Stimulated activated CD8-positive, alpha-beta memory T cell treated with anti-CD3 and anti-CD28 coated beads, Interleukin-4, amount 100 ng/mL, for 1 hour (primary cell): ENCODE results near the gene DEK.
"Not testable (repeated sequence)": the region's sequence is repeated elsewhere in the genome, so short reads cannot be mapped to it uniquely, and the experiment has no call there.

ENCODE experiments used
- DNase-seq, 2 donors: peaks; one replicate each; pipeline ENCODE4 v3.0.0-alpha.2; 2020; ENCODE audit warnings: low read depth in 2 of 2, low spot score in 1 of 2

The DEK gene, protein sequence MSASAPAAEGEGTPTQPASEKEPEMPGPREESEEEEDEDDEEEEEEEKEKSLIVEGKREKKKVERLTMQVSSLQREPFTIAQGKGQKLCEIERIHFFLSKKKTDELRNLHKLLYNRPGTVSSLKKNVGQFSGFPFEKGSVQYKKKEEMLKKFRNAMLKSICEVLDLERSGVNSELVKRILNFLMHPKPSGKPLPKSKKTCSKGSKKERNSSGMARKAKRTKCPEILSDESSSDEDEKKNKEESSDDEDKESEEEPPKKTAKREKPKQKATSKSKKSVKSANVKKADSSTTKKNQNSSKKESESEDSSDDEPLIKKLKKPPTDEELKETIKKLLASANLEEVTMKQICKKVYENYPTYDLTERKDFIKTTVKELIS

DNA sequence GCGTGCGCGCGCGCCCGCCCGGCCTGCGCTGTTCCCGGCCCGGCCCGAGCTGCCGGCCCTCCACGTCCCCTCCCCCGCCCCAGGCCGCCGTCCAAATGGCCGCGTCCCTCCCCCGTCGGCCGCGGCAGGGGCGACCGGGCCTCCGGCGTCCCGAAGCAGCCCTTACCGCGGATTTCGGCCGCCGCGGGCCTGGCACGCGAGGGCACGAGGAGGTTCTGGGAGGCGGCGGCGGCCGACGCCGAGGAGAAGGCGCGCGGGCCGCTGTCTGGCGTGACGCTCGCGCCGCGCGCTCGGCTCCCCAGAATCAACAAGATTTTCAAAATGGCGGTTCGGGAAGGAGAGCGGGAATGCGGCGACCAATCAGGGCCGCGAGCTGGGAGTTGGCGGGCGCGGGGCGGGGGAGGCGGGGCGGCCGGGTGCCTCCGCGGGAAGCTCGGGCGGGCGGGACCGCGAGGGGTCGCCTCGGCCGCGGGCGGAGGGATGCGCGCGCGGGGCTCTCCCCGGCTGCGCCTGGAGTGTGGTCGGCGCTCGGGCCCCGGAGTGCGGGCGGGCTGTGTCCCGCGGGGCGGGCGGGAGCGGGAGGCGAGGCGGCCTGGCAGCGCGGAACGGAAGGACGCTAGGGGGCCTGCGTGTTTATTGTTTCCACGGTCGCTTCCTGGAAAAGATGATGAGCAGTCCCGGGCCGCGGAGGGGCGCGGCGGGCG is at the start of gene DEK:
Gene DEK (minus strand): TSS at position 312 of the 704 bp plus-strand sequence. CDS start 543 bp downstream, outside the sequence.
- DNase-seq = peak; percentile 70 to 79

DNA sequence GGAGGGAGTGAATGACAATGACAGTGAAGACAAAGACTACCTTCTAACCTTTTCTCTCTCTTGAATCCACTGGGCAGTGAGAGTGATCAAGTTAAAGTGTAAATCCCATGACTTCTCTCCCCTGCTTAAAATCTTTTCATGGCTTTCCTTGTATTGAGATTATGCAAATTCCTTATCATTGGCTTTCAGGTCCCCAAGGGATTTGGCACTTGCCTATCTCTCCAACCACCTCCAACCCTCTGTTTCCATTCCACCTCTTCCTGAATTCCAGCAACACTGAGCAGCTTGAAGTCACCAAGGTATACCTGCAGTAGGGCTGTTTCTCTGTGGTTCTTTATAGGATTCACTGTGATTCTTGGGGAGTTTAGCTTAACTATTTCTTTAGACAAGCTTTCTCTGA is 48.0 kb upstream of the DEK start:
- DNase-seq = no peak

DNA sequence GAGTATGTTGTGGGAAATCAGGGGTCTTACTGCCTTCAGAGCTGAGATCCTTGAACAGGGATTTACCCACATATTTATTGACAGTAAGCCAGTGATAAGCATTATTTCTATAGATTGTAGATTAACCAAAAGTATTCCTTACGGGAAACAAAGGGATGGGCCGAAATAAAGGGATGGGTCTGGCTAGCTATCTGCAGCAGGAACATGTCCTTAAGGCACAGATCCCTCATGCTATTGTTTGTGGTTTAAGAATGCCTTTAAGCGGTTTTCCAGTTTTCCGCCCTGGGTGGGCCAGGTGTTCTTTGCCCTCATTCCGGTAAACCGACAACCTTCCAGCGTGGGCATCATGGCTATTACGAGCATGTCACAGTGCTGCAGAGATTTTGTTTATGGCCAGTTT is 45.7 kb upstream of the DEK start:
- DNase-seq = not testable (repeated sequence)

DNA sequence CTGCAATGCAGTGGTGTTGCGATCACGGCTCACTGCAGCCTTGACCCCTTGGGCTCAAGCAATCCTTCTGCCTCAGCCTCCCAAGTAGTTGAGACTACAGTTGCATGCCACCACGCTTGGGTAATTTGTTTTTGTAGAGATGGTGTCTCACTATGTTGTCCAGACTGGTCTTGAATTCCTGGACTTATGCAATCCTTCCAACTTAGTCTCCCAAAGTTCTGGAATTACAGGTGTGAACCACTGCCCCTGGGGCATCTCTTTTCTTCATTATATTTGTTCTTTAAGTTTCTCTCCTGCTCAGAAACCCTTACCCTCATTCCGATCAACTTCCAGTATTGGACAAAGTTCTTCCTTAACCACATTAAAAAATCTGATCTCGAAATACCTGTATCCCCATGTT is 44.7 kb upstream of the DEK start:
- no peak for DNase-seq

DNA sequence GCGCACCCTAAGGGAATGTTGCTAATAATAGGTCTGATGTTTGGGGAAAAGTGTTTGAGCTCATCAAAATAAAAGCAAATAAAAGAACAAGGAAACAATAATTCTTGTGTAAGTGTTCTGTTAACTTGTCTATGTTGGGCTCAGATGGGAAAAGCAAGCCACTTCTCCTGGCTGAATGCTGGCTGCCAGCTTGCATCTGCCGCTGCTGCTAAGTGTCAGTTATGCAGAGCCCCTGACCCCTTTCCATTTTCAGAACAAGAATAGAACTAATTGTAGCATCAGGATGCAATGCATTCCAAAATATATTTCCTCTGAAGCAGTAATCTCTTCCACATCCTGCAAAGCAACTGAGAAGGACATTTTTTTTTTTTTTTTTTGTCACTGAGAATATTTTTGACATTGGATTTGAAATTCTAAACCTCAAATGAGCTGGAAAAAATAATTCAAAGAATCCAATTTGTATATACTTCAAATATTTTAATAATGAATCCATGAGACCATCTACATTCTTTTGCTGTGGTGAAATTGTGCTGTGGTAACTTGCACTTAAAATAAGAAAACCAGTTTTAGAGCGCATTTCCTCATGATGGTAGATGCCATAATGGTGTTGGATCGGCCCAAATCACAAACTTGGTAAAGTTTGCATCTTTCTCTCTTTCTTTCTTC is 43.9 kb upstream of the DEK start:
- DNase-seq = no peak

DNA sequence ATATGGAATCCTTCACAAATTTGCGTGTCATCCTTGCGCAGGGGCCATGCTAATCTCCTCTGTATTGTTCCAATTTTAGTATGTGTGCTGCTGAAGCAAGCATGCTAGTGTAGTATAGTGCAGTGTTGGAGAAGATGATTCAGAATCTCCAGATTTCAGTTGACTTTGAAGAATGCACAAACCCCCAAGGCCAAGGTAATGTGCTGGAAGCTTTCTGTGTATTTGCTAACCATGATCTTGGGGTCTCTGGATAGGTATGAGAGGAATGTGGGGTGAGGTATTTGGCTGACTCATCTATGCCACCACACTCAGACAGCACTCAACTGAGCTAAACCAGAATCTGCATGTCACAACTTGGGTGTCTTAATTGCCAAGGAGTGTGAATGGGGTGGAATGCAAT is 42.6 kb upstream of the DEK start:
- no peak for DNase-seq

DNA sequence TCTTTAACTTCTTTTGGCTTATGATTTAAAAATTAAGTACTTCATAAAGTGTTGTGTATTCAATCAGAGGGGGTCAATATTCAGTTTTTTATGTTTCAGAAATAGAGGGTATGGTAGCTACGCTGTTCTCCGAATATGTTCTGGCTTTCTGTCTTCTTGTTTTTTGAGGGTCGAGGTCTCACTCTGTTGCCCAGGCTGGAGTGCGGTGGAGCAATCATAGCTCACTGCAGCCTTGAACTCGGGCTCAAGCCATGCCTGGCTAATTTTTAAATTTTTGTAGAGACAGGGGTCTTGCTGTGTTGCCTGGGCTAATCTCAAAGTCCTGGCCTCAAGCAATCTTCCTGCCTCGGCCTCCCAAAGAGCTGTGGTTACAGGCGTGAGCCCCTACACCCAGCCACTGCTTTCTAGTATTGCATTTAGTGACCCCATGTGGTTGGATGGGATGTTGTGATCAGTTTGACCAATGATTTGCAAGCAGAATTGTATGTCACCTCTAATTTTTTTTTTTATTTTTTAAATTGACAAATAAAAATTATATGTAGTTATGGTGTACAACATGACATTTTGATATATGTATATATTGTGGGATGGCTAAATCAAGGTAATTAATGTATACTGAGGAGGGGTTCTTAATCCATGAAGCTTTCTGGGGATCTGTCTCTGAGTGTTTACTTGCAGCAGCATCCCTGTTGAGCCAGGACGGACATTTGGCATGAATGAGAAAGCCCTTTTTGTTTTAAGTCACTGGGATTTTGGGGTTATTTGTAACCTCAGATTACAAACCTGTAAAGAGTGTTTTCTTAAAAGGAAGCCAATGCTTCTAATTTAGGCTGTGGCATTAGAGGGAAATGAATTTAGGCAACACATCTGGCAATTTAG is 38.5 kb upstream of the DEK start:
- DNase-seq = no peak

DNA sequence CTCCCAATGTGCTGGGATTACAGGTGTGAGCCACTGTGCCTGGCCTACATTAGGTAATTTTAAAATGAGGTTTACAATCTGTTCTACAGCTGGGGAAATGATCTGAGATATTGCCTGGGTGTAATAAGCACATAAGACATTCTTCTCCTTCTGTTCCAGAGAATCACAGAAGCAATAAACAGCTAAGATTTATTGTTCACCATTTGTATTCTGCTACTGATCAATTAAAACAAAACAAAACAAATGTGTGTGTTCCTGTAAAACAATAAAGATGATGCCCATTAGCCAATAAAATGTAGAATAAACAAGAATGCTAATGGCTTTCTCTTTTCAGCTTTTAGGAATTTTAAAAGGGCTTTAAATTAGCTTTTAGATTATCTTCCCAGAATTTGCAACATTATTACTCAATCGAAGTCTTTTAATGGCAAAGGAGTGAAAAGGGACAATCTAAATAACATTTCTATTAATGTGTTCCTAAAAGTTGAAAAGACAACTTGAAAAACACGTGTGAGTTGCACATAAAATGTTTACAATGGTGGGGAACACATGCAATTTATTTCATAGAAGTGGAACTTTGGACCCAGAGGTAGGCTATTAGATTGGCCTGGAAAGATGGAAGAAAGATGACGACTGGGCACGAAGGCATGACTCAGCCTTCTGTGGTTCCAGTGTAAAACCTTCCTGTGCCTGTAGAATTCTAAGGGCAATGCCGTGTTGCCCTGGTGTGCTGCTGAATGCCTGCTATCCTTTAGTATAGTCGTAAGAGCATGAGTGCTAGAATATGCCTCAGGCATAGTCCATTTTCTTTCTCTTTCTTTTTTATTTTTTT is 29.0 kb upstream of the DEK start:
- no peak for DNase-seq

DNA sequence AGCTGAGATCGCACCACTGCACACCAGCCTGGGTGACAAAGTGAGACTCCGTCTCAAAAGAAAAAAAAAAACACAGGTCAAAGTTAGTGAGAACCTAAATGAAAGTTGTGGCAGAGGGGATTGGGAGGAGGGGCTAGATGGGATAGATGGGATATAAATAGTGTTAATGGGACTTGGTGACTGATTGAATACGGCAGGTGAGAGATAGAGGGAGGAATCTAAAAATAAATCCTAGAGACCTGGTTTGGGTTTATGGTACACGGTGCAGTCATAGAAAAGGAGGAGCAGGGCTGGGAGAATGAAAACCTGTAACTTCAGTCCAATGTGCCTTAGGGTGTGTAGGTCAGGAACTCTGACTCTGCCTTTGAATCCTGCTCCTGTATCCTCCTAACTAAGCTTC is 25.0 kb upstream of the DEK start:
- no peak for DNase-seq

DNA sequence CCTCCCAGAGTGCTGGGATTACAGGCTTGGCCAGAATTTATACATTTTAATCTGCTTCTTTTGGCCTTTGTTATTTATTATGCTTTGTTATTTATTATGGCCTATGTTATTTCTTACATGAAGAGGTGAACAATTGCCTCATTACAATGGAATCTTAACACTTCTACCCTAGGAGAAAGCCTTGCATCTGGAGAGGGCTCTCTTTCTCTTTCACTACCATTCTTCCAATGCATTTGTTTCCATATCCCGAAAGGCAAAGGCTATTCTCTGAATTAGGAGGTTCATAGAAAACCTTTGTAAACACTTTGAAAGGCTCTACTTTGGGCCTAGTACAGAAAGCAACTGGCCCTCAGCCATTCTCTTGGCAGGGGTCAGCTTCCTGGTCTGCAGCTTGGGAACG is 19.9 kb upstream of the DEK start:
- no peak for DNase-seq

DNA sequence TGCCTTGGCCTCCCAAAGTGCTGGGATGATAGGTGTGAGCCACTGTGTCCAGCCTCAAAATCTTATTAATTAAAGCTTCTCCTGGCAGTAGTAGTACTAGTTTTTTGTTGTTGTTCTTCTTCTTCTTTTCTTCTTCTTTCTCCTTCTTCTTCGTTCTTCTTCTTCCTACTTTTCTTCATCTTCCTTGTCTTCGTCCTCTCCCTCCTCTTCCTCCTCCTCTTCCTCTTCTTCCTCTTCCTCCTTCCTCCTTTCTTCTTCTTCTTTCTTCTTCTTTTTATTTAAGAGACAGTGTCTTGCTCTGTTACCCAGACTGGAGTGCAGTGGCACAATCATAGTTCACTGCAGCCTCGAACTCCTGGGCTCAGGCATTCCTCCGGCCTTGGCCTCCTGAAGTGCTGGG is 17.2 kb upstream of the DEK start:
- no peak for DNase-seq

DNA sequence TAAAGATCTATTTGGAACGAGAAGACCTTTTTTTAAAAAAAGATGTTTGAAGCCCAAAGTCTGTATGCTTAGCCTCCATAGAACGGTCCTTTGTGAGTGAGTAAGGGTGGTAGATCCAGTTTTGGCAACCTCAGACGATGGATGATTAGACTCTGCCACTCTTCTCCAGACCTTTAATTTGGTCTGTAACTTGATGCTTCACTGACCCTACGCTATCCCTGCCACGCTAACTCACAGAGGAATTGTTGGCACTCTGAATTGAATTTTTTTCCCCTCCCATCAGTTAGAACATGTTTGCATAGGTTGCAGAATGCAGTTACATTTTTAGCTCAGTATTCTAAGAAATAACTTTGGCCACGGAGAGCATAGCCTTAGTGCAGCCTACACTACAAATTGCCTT is 15.8 kb upstream of the DEK start:
- DNase-seq = no peak

DNA sequence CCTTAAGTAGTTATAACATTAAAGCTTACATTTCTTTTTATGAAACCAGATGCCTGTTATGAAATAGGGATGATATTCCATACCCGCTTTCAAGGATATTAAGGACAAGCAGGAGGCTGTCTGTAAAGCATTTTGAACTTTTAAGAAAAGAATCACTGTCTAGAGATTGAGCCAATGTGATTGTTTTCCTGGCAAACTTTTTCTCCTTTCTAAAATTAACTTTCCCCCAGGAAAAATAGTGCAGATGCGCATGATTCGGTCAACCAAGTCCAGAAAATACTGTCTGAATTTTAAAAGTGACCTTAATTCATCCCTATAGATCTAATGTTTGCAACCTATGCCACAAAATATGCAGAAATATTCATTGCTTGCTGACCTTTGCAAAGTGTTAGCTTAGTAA is 15.1 kb upstream of the DEK start:
- DNase-seq = no peak

DNA sequence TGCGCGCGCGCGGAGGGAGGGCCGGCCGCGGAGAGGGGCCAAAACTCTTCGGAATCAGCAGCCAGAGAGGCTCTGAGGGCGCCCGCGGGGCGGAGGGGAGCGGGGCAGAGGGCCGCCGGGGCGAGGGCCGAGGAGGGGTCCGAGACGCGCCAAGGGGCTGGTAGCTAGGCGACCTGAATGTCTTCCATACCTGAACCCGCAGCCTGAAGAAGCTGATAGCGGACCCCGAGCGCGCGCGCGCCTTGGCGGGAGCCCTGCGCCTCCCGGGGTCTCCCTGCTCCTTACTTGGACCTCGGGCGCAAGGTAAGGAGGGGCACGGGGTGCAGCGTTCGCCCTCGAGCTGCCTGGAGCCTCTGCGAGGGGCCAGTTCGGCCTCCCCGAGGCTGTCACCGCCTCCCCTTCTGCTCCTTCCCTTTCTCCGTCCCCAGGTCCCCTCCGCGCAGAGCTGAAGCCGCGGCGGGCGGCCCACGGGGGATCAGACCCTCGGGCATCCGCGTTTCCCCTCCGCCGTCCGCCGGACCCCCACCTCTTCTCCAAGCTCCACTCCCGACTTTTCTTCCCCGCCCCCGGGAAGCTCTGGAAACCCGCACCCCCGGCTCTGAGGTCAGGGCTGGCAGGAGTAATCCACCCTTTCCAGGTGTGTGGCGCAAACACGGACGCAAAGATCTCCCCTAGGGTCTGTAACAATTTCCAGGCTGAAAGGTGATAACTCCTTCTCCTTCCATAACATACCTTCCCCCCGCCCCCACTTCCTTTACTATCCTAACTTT is 13.1 kb upstream of the DEK start:
- no peak for DNase-seq

DNA sequence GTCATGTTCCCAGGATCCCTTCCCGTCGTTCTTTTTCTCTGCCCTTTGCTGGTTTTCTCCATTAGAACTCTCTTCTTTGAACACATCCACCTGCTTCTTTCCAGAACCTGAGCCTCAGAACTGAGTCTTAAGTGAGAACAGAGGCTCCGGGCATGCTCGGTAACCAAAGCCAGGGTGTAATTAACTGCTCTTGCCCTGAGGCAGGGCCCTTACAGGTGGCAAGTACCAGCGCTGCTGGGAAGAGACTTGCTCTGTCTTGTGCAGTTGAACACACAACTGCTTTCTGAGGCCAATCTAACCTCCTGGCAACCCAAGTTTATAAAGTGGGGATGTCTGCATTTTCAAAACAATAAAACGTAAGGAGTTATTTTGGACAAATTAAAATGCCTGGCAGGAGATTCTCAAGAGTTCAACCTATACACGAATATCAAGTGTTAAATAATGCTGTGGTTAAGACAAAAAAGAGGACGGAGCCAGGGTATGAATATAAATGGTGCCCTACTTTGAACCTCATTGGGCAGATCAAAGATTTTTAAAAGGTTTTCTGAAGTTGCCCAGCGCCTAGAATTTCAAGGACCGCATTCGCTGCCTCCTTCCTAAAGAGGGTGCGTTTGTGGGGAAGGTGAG is 12.4 kb upstream of the DEK start:
- DNase-seq = no peak

DNA sequence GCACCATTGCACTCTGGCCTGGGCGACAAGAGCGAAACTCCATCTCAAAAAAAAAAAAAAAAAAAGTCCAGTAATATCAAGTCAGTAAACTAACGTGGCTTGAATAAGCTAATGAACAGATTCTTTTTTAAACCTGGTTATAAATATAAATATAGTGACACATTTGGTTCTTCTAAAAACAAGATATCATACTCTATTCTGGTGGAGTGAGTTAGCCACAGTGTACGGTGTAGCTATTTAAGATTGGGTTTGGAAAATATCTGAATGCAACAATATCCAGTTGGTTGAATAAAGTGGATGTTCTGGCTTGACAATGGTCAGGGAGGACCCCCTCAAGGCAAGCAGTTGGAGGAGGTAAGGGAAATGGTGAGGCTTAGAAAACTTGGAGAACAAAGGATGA is 5.9 kb upstream of the DEK start:
- DNase-seq = no peak

DNA sequence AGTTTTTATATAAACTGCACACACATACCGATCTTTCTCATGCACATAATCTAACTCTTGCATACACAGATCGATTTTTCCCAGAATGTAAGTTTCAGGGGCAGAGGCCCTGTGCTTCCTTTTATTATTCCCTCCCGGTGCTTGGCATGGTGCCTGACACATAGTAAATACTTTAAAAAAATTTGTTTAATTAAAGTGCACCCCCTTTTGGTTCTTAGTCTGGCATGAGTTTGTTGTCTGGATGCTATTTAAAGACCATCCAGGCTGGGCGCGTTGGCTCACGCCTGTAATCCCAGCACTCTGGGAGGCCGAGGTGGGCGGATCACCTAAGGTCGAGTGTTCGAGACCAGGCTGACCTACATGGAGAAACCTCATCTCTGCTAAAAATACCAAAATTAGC is 5.4 kb upstream of the DEK start:
- DNase-seq = no peak

DNA sequence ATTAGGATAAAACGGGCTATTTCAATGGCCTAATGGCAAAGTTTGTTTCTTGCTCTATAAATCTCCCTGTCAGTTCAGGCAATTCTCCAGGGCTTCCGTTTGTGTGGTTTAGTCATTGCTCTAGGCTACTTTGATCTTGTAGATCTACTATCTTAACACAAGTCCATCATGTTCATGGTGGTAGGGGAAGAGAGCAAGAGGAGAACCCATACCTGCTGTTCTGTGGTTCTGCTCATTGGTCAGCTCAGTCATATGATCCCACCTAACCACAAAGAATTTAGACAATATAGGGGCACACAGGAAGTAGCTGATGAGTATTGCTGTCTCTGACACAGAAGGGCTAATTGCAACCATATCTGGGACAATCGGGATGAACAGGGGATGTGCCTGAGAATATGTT is 4.9 kb upstream of the DEK start:
- no peak for DNase-seq

DNA sequence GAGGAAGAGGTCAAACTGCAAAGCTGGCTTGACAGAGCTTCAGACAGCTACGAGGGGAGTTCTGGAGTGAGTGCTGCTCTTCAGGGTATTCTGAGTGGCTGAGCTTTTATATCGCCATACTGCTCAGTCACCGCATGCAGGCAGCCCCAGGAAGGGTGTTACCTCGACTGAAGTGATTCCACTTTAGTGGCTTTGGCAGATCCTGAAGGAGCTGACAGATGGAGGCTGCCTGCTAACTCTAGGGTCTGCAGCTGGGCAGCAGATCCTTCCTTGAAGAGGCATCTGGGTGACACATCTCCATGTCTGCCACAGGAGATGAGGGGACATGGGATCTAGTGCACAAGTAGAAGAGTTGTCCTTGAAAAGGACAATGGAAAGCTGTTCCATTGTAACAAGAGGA is 3.7 kb upstream of the DEK start:
- DNase-seq = no peak
